GM21381 (cell line): ENCODE data around the gene VTI1A.

ENCODE experiments used
- ATAC-seq: cut with Tn5 transposase; IDR thresholded peaks from one replicate; pipeline ENCODE4 v1.9.1; 2021; ENCODE audit warnings: mild to moderate bottlenecking, moderate library complexity; ENCODE audit not compliant: unreplicated experiment

The VTI1A gene

GRCh38 chr10:112821038-112821437, 374.0 kb downstream of the VTI1A start:
- no peak for ATAC-seq

- ATAC-seq: no peak
Measured at GRCh38 chr10:112821663-112822062, 374.6 kb downstream of the VTI1A start.

- no peak for ATAC-seq
Measured at GRCh38 chr10:112823007-112823406, 376.0 kb downstream of the VTI1A start.

- ATAC-seq: no peak
Measured at GRCh38 chr10:112823604-112824003, 376.6 kb downstream of the VTI1A start.

GRCh38 chr10:112826018-112826697, 379.1 kb downstream of the VTI1A start:
- ATAC-seq: no peak

GRCh38 chr10:112827086-112827485, 380.1 kb downstream of the VTI1A start:
- ATAC-seq: no peak

- ATAC-seq: no peak
Measured at GRCh38 chr10:112827951-112828350, 380.9 kb downstream of the VTI1A start.

GRCh38 chr10:112831859-112832258, 384.8 kb downstream of the VTI1A start:
- ATAC-seq: no peak

- no peak for ATAC-seq
Measured at GRCh38 chr10:112832361-112832878, 385.4 kb downstream of the VTI1A start.

GRCh38 chr10:112832959-112833358, 385.9 kb downstream of the VTI1A start:
- no peak for ATAC-seq

GRCh38 chr10:112834751-112835181, 387.8 kb downstream of the VTI1A start:
- ATAC-seq: no peak

- no peak for ATAC-seq
Measured at GRCh38 chr10:112835217-112835715, 388.3 kb downstream of the VTI1A start.

- no peak for ATAC-seq
Measured at GRCh38 chr10:112835944-112836451, 389.0 kb downstream of the VTI1A start.

GRCh38 chr10:112838784-112839481, 391.9 kb downstream of the VTI1A start:
- no peak for ATAC-seq

- no peak for ATAC-seq
Measured at GRCh38 chr10:112839928-112840654, 393.1 kb downstream of the VTI1A start.

GRCh38 chr10:112841549-112841948, 394.5 kb downstream of the VTI1A start:
- no peak for ATAC-seq

GRCh38 chr10:112842832-112843360, 395.9 kb downstream of the VTI1A start:
- peak; percentile 91 for ATAC-seq

GRCh38 chr10:112843623-112844022, 396.6 kb downstream of the VTI1A start:
- ATAC-seq: no peak

- ATAC-seq: no peak
Measured at GRCh38 chr10:112844681-112845544, 397.9 kb downstream of the VTI1A start.

- ATAC-seq: no peak
Measured at GRCh38 chr10:112847778-112848177, 400.8 kb downstream of the VTI1A start.
